Adrenal gland (tissue), 5 donors: Measurements from ENCODE around the gene GNG2.

Source experiments
- CTCF ChIP-seq, 6 experiments: fragments of 450-650 bp in 4 of 6; fragments of 200-600 bp in 2 of 6; sonication (generic) in 1 of 6; IDR thresholded peaks; 1 replicate in 5 of 6; 2 replicates in 1 of 6; pipeline versions ENCODE4 v1.5.1 to v1.8.0; 2016 to 2021; ENCODE audit warnings: antibody characterized with exemption in 6 of 6, mild to moderate bottlenecking in 2 of 6, moderate library complexity in 1 of 6
- POLR2A ChIP-seq, 2 donors: fragments of 450-650 bp; IDR thresholded peaks; one replicate each; pipeline ENCODE4 v1.6.1; 2017; ENCODE audit warnings: antibody characterized with exemption in 2 of 2, mild to moderate bottlenecking in 2 of 2, moderate library complexity in 1 of 2
- donor health status: DM: no; HTN: no; CAD: no.

GRCh38 chr14:51846631-51847488 is 13.6 kb upstream of the GNG2 start:
- TF ChIP-seq CTCF (IDR thresholded peaks at IDR 0.05), result no peak
- TF ChIP-seq POLR2A (IDR thresholded peaks at IDR 0.05), result no peak
